HG03457 (cell line): Measurements from ENCODE around the gene TNFSF13.

Experiments used
- ATAC-seq: cut with Tn5 transposase; IDR thresholded peaks from one replicate; pipeline ENCODE4 v1.9.1; 2021; ENCODE audit warnings: moderate number of reproducible peaks; ENCODE audit not compliant: unreplicated experiment

TNFSF13 gene

GRCh38 chr17:7558544-7559319 lies at the start of gene TNFSF13:
Gene TNFSF13, plus strand, starts transcription at chr17:7558750. Its CDS starts 290 bp downstream, at chr17:7559040.
- no peak for ATAC-seq

- ATAC-seq = no peak
Observed at GRCh38 chr17:7508846-7509245, 49.7 kb upstream of the TNFSF13 start.

- no peak for ATAC-seq
Observed at GRCh38 chr17:7509937-7510336, 48.6 kb upstream of the TNFSF13 start.

- no peak for ATAC-seq
Observed at GRCh38 chr17:7511108-7511507, 47.4 kb upstream of the TNFSF13 start.

- ATAC-seq = no peak
Observed at GRCh38 chr17:7512105-7512504, 46.4 kb upstream of the TNFSF13 start.

GRCh38 chr17:7512824-7513540 lies 45.6 kb upstream of the TNFSF13 start:
- ATAC-seq = no peak

GRCh38 chr17:7513850-7514419 lies 44.6 kb upstream of the TNFSF13 start:
- ATAC-seq = no peak

- ATAC-seq = no peak
Observed at GRCh38 chr17:7515911-7516610, 42.5 kb upstream of the TNFSF13 start.

- no peak for ATAC-seq
Observed at GRCh38 chr17:7523033-7523432, 35.5 kb upstream of the TNFSF13 start.

- ATAC-seq = no peak
Observed at GRCh38 chr17:7528842-7529241, 29.7 kb upstream of the TNFSF13 start.

- no peak for ATAC-seq
Observed at GRCh38 chr17:7530023-7530900, 28.3 kb upstream of the TNFSF13 start.

GRCh38 chr17:7538050-7538449 lies 20.5 kb upstream of the TNFSF13 start:
- ATAC-seq = no peak

- no peak for ATAC-seq
Observed at GRCh38 chr17:7538891-7539545, 19.5 kb upstream of the TNFSF13 start.

- ATAC-seq = no peak
Observed at GRCh38 chr17:7541074-7541621, 17.4 kb upstream of the TNFSF13 start.

- no peak for ATAC-seq
Observed at GRCh38 chr17:7544911-7545310, 13.6 kb upstream of the TNFSF13 start.

- ATAC-seq = no peak
Observed at GRCh38 chr17:7548585-7549400, 9.8 kb upstream of the TNFSF13 start, which contains the start of gene TNFSF12. Gene TNFSF12, plus strand, starts transcription at chr17:7549058. Its CDS starts 96 bp downstream, at chr17:7549154.

GRCh38 chr17:7549401-7550055 lies 9.0 kb upstream of the TNFSF13 start:
- no peak for ATAC-seq

GRCh38 chr17:7550344-7550743 lies 8.2 kb upstream of the TNFSF13 start:
- ATAC-seq = no peak
